Kidney epithelial cell (primary cell): Measurements from ENCODE around the gene STK32A. TPM values are rescaled to one million over a fixed set of nuclear protein-coding genes. Genes with fewer than 3 reads are reported as not detected.

Source experiments
- DNase-seq: peaks from one replicate; pipeline ENCODE4 v3.0.0-alpha.2; 2010; ENCODE audit warnings: low read depth
- H3K27me3 ChIP-seq: 2 replicates; pipeline ENCODE4 v1.6.0; 2011; ENCODE audit warnings: low read length; ENCODE audit not compliant: control insufficient read depth, insufficient read depth
- H3K36me3 ChIP-seq: 2 replicates; pipeline ENCODE4 v1.5.1; 2011; ENCODE audit warnings: low read length; ENCODE audit not compliant: control insufficient read depth, insufficient read depth
- H3K4me3 ChIP-seq: 2 replicates; pipeline ENCODE4 v1.5.1; 2011; ENCODE audit warnings: low read depth, mild to moderate bottlenecking, control low read depth, low read length
- total RNA-seq: library from RNA; depleted of rRNA; stranded (reverse); fragments of >200 nt; gene quantifications from 2 replicates; pipeline ENCODE4 v1.2.3, GENCODE V29; 2015
- TF ChIP-seq, protein P1 (sequence below): IDR thresholded peaks from 2 replicates; pipeline ENCODE4 v1.5.1; 2011; ENCODE audit warnings: mild to moderate bottlenecking, moderate library complexity, low read length, control low read depth, inconsistent platforms; ENCODE audit not compliant: insufficient read depth, poor library complexity, severe bottlenecking

The STK32A gene
- total RNA-seq, 1 donor from 2014 or later, result 3.7 TPM

DNA sequence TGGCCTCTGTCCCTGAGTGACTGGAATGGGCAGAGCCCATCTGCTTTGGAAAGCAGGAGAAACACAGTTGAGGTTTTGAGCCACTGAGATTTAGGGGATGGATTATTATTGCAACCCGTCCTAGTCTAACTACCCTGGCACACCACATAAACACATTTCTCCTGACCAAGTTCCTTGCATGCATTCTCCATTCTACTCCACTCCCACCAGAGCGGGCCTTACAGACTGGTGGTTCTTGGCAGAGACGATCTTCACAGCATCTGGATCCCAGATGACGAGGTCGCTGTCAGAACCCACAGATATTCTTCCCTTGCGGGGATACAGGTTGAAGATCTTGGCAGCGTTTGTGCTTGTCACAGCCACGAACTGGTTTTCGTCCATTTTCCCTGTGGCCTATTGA lies 164.0 kb downstream of the STK32A start:
- TF ChIP-seq, protein P1, sequence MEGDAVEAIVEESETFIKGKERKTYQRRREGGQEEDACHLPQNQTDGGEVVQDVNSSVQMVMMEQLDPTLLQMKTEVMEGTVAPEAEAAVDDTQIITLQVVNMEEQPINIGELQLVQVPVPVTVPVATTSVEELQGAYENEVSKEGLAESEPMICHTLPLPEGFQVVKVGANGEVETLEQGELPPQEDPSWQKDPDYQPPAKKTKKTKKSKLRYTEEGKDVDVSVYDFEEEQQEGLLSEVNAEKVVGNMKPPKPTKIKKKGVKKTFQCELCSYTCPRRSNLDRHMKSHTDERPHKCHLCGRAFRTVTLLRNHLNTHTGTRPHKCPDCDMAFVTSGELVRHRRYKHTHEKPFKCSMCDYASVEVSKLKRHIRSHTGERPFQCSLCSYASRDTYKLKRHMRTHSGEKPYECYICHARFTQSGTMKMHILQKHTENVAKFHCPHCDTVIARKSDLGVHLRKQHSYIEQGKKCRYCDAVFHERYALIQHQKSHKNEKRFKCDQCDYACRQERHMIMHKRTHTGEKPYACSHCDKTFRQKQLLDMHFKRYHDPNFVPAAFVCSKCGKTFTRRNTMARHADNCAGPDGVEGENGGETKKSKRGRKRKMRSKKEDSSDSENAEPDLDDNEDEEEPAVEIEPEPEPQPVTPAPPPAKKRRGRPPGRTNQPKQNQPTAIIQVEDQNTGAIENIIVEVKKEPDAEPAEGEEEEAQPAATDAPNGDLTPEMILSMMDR, result no peak
- no peaks in the 10 kb centered on the region for H3K27me3 ChIP-seq
- peaks cover 4% of the 10 kb centered on the region for H3K36me3 ChIP-seq
- DNase-seq, result no peak
- H3K4me3 ChIP-seq, result no peak overlapping the region

DNA sequence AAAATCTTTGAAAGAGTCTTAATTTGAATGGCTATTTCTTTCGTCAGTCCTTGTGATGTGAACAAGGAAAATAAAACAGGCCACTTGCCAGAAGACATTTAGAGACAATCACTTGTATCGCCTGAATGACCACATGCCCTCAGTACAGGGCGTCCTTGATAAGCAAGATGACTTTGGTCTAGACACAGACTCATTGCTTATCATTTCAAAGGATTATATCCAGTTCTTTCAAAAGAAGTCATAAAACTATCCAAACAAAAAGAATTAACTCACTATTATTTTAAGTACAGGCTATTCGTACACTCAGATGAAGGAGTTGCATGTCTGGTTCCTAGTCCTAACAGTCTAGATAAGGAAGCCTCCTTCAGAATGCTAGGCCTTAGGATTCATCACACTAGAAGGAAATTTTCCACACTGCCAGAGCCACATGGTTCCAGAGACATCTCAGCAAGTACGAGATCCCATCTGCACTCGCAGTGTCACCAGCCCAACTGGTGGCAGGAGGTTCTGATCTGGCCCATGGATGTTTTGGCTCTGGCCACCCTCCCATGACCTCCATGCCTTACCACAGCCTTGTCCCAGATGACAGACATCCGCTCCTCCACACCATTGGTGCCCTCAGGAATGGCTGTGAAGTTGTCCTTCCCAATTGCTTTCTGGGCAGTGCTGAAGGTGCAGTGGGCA lies 165.4 kb downstream of the STK32A start:
- H3K36me3 ChIP-seq, result peaks cover 4% of the 10 kb centered on the region
- TF ChIP-seq, protein P1, result no peak
- H3K27me3 ChIP-seq, result no peaks in the 10 kb centered on the region
- no peak for DNase-seq
- no peak overlapping the region for H3K4me3 ChIP-seq

DNA sequence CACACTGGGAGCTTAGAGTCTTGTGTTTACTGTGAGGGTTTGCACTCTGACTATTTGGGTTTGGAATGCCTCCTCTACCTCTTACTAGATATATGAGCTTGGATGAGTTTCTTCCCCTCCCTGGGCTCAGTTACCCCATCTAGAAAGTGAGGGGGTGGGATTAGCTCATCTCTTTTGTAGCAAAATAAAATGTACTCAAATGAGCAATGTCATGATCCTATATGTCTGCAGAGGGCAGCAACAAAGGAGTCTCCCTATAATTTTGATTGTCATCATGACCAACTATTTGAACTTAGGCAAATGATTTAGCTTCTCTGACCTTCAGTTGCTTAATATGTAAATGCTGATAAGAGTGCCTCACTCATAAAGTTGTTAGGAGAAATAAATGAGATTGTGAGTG lies 166.1 kb downstream of the STK32A start:
- Histone ChIP-seq H3K36me3 (peaks cover 4% of the 10 kb centered on the region), H3K27me3 (no peaks in the 10 kb centered on the region), H3K4me3 (no peak overlapping the region)
- no peak for DNase-seq
- TF ChIP-seq, protein P1, result no peak

DNA sequence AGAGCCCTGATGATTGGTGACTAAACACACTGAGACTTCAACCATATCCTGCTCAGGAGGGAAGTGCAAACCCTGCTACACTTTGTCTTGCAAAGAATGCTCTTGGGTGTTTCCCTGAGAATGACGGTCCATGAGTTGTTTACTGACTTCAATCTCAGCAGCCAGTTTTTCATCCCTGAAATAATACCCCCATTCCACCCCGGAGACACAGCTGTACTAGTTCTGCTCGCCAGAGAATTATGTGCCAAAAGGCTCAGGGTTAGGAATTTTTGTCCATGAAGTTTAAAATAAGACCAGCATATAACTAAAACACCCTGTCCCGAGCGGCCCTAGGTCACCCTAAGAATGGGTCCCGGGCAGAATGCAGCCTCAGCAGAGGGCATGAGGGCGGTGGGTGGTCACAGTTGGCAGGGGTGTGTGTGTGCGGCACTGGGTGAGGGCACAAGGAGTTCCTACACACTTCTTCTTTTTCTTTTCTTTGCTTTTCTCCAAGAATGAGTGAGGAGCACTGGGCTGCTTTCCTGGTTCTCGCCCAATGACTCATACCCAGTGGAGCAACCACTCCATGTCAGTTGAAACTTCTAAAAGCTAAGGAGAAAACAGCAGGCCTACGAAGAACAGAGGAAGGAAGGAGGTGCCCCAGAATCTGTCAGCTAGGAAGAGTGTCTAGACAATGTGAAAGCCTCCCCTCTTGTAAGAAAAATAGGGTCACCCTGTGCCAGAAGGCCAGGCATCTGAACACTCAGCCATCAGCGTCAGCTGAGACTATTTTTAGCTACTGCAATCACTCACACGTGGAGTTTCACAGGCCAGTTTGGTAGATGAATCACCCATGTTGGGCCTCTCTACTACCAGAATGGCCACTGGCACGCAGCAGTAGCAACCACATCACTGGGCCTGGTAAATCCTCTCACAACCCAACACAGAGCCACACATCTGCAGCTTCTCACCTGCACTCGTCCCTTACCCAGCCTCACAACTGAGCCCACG lies 169.1 kb downstream of the STK32A start:
- TF ChIP-seq, protein P1, result no peak
- H3K4me3 ChIP-seq, result no peak overlapping the region
- no peaks in the 10 kb centered on the region for H3K27me3 ChIP-seq
- H3K36me3 ChIP-seq, result no peaks in the 10 kb centered on the region
- peak; percentile 94 for DNase-seq

DNA sequence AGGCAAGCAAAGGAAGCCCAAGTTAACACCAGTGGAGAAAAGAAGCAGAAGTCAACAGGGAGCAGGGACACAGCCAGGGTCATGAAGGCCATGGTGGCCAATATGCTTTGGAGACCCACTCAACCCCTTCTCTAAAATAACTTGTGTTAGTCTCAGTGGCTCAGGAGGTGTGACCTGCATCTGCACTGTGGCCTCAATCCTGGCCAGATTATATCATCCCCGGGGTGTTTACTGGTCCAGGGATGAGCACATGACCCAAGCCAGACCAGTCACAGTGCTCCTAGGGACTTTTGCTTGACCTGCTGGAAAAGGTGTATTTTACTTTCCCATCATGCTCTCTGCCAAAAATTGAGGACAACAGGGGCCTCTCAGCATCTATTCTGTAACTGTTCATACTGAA lies 169.9 kb downstream of the STK32A start:
- no peak overlapping the region for H3K4me3 ChIP-seq
- H3K27me3 ChIP-seq, result no peaks in the 10 kb centered on the region
- TF ChIP-seq, protein P1, result no peak
- no peak for DNase-seq
- H3K36me3 ChIP-seq, result no peaks in the 10 kb centered on the region
